Ascending aorta (tissue), 2 donors: ENCODE results near the gene SCLT1. TPM values are rescaled to one million over a fixed set of nuclear protein-coding genes. Genes with fewer than 3 reads are reported as not detected.
A peak's percentile ranks its signal among the peaks of the same experiment; 100 is the strongest.

Source experiments
- DNase-seq, 2 donors: peaks; one replicate each; pipeline ENCODE4 v3.0.0-alpha.2; 2019; ENCODE audit warnings: low spot score in 2 of 2
- H3K27ac ChIP-seq, 2 donors: fragments of 200-600 bp; sonication (generic); one replicate each; pipeline ENCODE4 v1.5.1; 2016 to 2017; ENCODE audit warnings: mild to moderate bottlenecking in 1 of 2
- H3K27me3 ChIP-seq: fragments of 200-600 bp; sonication (generic); one replicate; pipeline ENCODE4 v1.5.1; 2017
- H3K36me3 ChIP-seq, 2 donors: fragments of 200-600 bp; sonication (generic); one replicate each; pipeline ENCODE4 v1.5.1; 2016
- H3K4me1 ChIP-seq, 2 donors: fragments of 200-600 bp; sonication (generic); one replicate each; pipeline ENCODE4 v1.5.1; 2016 to 2017; ENCODE audit warnings: mild to moderate bottlenecking in 1 of 2
- H3K4me3 ChIP-seq, 2 donors: fragments of 200-600 bp; sonication (generic); one replicate each; pipeline ENCODE4 v1.5.1; 2016 to 2017; ENCODE audit warnings: mild to moderate bottlenecking in 1 of 2
- H3K9me3 ChIP-seq, 2 donors: fragments of 200-600 bp; sonication (generic); one replicate each; pipeline ENCODE4 v1.5.1; 2016
- intact Hi-C: fragments of 100-400 bp; cut with DNase I; formaldehyde crosslinking; loops from one replicate; pipeline ENCODE4 v1.15.1; 2023
- total RNA-seq: library from RNA; depleted of rRNA; stranded (reverse); fragments of >200 nt; gene quantifications from one replicate; pipeline ENCODE4 v1.1.0, GENCODE V29; 2016
- TF ChIP-seq, protein P1 (sequence below), 3 experiments: fragments of 200-600 bp in 2 of 3; fragments of 450-650 bp in 1 of 3; sonication (generic) in 2 of 3; IDR thresholded peaks; one replicate each; pipeline ENCODE4 v1.5.1; 2016 to 2019; ENCODE audit warnings: antibody characterized with exemption in 3 of 3, mild to moderate bottlenecking in 1 of 3, moderate library complexity in 1 of 3

Gene SCLT1
- total RNA-seq, 1 donor from 2014 or later: 7.0 TPM

DNA sequence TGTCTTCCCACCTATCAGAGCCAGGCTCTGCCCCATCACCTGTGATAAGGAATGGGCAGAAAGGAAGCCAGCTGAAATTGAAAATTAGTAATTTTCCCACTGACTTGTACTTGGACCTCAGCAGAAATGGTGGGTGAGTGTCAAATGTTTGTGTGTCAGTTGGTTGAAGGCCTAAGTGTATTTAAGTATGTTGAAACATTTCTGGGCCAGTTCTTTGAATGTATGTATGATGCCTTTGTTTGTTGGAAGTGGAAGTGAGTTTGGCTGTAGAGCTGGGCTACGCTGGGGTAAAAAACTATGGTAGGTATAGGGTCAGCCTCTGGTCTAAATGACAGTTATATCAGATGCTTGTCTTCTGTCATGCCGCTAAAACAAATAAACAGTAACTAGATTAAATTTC, 256.1 kb downstream of the SCLT1 start:
- Histone ChIP-seq H3K27ac (no peak overlapping the region), H3K9me3 (no peaks in the 10 kb centered on the region), H3K36me3 (peaks cover 12 to 19% of the 10 kb centered on the region in 2 donors), H3K27me3 (no peaks in the 10 kb centered on the region), H3K4me3 (no peak overlapping the region), H3K4me1 (peaks cover 10 to 21% of the 10 kb centered on the region in 2 donors)
- DNase-seq: no peak
- TF ChIP-seq, protein P1, sequence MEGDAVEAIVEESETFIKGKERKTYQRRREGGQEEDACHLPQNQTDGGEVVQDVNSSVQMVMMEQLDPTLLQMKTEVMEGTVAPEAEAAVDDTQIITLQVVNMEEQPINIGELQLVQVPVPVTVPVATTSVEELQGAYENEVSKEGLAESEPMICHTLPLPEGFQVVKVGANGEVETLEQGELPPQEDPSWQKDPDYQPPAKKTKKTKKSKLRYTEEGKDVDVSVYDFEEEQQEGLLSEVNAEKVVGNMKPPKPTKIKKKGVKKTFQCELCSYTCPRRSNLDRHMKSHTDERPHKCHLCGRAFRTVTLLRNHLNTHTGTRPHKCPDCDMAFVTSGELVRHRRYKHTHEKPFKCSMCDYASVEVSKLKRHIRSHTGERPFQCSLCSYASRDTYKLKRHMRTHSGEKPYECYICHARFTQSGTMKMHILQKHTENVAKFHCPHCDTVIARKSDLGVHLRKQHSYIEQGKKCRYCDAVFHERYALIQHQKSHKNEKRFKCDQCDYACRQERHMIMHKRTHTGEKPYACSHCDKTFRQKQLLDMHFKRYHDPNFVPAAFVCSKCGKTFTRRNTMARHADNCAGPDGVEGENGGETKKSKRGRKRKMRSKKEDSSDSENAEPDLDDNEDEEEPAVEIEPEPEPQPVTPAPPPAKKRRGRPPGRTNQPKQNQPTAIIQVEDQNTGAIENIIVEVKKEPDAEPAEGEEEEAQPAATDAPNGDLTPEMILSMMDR (IDR thresholded peaks at IDR 0.05): no peak
- intact Hi-C loops: no loop called here

DNA sequence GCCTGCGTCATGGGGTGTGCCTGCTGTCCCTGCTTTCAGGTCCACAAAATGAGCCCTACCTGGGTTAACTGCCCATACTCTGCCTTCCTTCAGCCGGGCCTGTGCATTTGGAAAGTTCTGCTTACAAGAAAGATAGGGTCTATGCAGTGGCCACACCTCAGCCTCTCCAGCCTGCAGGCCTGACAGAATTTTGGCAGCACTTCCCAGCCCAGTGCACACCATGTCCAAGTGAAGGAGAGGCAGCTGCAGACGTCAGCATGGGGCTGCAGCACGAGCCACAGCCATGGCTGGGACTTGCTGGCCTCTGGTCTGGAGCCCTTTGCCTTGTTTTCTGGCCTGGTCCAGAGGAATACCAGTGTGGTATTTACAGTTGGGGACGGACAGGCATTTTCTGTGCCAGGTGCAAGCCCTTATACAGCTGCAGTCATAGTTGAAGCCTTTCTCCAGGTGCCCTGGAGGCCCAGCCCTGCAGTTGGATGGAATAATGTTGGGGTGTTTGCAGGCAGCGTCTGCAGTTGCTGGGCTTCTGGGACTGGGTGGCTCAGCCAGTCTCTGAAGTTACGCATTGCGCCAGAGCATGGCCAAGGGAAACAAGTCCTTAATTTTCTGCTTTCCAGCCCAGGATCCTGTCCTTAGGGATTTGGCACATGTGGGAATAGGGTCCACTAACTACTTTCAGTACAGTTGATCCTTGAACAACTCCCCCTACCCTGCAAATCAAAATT, 257.7 kb downstream of the SCLT1 start:
- peak overlapping the region in 1 of 2 donors; percentile 69 for H3K27ac ChIP-seq
- H3K4me3 ChIP-seq: peak overlapping the region in 1 of 2 donors; percentile 15
- H3K4me1 ChIP-seq: peaks cover 16 to 31% of the 10 kb centered on the region in 2 donors
- intact Hi-C loops: no loop called here
- TF ChIP-seq, protein P1 (IDR thresholded peaks at IDR 0.05): no peak
- H3K27me3 ChIP-seq: no peaks in the 10 kb centered on the region
- no peaks in the 10 kb centered on the region for H3K9me3 ChIP-seq
- DNase-seq: peak in 1 of 2 donors; percentile 70
- peaks cover 12 to 23% of the 10 kb centered on the region in 2 donors for H3K36me3 ChIP-seq

Other genes with a start within 250 kb of the SCLT1 start
- 2.9 TPM for gene C4orf33, start 2.6 kb upstream of the SCLT1 start, total RNA-seq